Activated CD4-positive, CD25-positive, alpha-beta regulatory T cell treated with anti-CD3 and anti-CD28 coated beads, Interleukin-2, amount 50 U/mL, for 24 hours (primary cell): ENCODE results near the gene FAM200B.

Source experiments
- ATAC-seq, 2 donors: fragments of 150-1000 bp; cut with Tn5 transposase; one replicate each; pipeline ENCODE4 v1.10.0; 2021; ENCODE audit warnings: mild to moderate bottlenecking in 1 of 2, moderate library complexity in 1 of 2

Gene FAM200B

DNA sequence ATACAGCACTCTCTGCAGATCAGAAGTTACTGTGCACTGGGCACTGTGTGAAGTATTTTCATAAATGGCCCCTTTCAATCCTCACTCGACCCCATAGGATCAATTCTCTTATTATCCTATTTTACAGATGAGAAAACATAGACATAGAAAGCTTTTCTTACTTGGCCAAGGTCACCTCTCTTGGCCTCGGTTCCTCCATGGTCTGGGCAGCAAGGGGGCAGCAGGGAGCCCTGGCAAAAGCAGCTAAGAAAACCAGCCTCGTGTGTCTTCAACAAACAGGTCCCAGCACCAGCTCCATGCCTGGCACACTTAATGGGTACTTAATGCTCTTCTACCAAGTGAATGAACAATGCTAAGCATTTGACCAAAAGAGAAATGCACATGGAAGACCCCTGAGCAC lies 55.6 kb downstream of the FAM200B start:
- no peak for ATAC-seq

DNA sequence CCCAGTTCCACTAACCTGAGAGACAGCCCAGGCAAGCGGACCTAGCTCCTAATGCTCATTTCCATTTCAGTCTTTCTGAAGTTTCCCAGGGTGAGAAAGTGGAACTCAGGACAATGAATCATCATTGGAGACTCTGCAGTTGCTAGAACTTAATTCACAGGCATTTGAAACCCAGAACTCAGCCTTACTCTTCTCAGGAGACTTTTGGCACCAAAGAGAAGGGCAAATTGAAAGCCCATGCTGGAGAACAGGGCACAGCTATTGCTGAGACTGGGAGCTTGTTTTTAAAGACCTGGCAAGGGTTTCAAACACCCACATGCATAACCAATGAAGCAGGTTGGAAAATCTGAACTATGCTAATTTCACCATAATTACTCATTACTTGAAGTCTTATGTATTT lies 57.2 kb downstream of the FAM200B start:
- peak; percentile 52 to 56 for ATAC-seq
